Measurements from ENCODE around the gene NPFFR2. TPM values are rescaled to one million over a fixed set of nuclear protein-coding genes. Genes with fewer than 3 reads are reported as not detected.

Gene NPFFR2
- total RNA-seq, 1 experiment from 2014 or later, result not detected

- DNase-seq (ENCODE audit: low read depth, low spot score), result no peak
- in situ Hi-C loops (cut with HindIII; ENCODE audit: low pct_unique_long_range_greater_than_20kb, low sequenced_read_pairs), result no loop called here
These were observed 162.7 kb downstream of the NPFFR2 start for GRCh38 chr4:72194453-72194852.

Other genes starting within 250 kb of the NPFFR2 start
- gene GC, start 247.9 kb upstream of the NPFFR2 start, total RNA-seq (2014; rRNA removed; shearing (Covaris generic)), result not detected in 2 replicates

Data from SK-MEL-5 (cell line).